Panc1 (cell line): ENCODE results near the gene CTDSP1. TPM values are rescaled to one million over a fixed set of nuclear protein-coding genes. Genes with fewer than 3 reads are reported as not detected.

Experiments used
- ATAC-seq: fragments of 200-7000 bp; cut with Tn5 transposase; 2 replicates; pipeline ENCODE4 v1.9.1; 2020; ENCODE audit warnings: mild to moderate bottlenecking, moderate library complexity
- BruUV-seq: library from RNA; stranded (reverse); fragments of 400-500 nt; replicated peaks from 2 replicates; lab custom pipeline; 2021; lab: Mats Ljungman, UMichigan
- CTCF ChIA-PET: fragments of 300-600 bp; sonication (Branson Sonifier 250); formaldehyde crosslinking; loops from one replicate; lab custom pipeline; 2022; ENCODE audit warnings: antibody characterized with exemption; lab: Charles Lee
- POLR2A ChIA-PET: fragments of 300-600 bp; sonication (Branson Sonifier 250); formaldehyde crosslinking; loops from one replicate; lab custom pipeline; 2022; ENCODE audit warnings: antibody characterized with exemption; lab: Charles Lee
- DNase-seq: peaks from one replicate; pipeline ENCODE4 v3.0.0-alpha.2; 2010; ENCODE audit warnings: low read depth, low spot score
- H3K27ac ChIP-seq: 2 replicates; pipeline ENCODE4 v1.5.1; 2011; ENCODE audit warnings: mild to moderate bottlenecking, low read length, inconsistent platforms
- H3K27me3 ChIP-seq: fragments of 200-500 bp; sonication (Bioruptor generic); 2 replicates; pipeline ENCODE4 v1.6.0; 2014; ENCODE audit warnings: low read length, inconsistent platforms; ENCODE audit not compliant: control insufficient read depth, insufficient read depth
- H3K36me3 ChIP-seq: fragments of 200-500 bp; sonication (Bioruptor generic); 2 replicates; pipeline ENCODE4 v1.5.1; 2014; ENCODE audit warnings: inconsistent platforms, mild to moderate bottlenecking, low read length, moderate library complexity; ENCODE audit not compliant: control insufficient read depth, insufficient read depth
- H3K4me1 ChIP-seq: 2 replicates; pipeline ENCODE4 v1.5.1; 2011; ENCODE audit warnings: inconsistent platforms, mild to moderate bottlenecking, low read length, moderate library complexity; ENCODE audit not compliant: control insufficient read depth, insufficient read depth
- H3K4me3 ChIP-seq, 2 experiments: 2 replicates each; pipeline ENCODE4 v1.5.1; 2011 to 2012; ENCODE audit warnings: low read depth in 2 of 2, low read length in 2 of 2, mild to moderate bottlenecking in 2 of 2, inconsistent platforms in 1 of 2, moderate library complexity in 1 of 2
- H3K9me3 ChIP-seq: fragments of 200-500 bp; sonication (Bioruptor generic); 2 replicates; pipeline ENCODE4 v1.5.1; 2014; ENCODE audit warnings: low read depth, mild to moderate bottlenecking, inconsistent platforms, low read length, moderate library complexity; ENCODE audit not compliant: control insufficient read depth, insufficient read depth
- POLR2AphosphoS5 ChIP-seq: IDR thresholded peaks from 2 replicates; pipeline ENCODE4 v1.6.1; 2012; ENCODE audit warnings: mild to moderate bottlenecking, low read depth, low read length, moderate library complexity
- SIN3A ChIP-seq: IDR thresholded peaks from 2 replicates; pipeline ENCODE4 v1.6.1; 2012; ENCODE audit warnings: low read depth, mild to moderate bottlenecking, low read length, moderate library complexity, borderline replicate concordance; ENCODE audit not compliant: insufficient read depth
- TCF7L2 ChIP-seq: IDR thresholded peaks from 2 replicates; pipeline ENCODE4 v1.6.1; 2011; ENCODE audit warnings: mild to moderate bottlenecking, low read depth, low read length, inconsistent platforms
- in situ Hi-C: cut with HindIII; loops from 2 replicates; pipeline ENCODE4 v1.10.0; 2016; ENCODE audit warnings: low sequenced_read_pairs, low pct_unique_long_range_greater_than_20kb
- intact Hi-C: fragments of 100-400 bp; cut with micrococcal nuclease; formaldehyde crosslinking; loops from one replicate; pipeline ENCODE4 v1.10.0; 2022; ENCODE audit not compliant: unreplicated experiment
- total RNA-seq: library from RNA; stranded (reverse); gene quantifications from one replicate; pipeline ENCODE4 v1.2.1, GENCODE V29; 2021; ENCODE audit not compliant: unreplicated experiment
- TF ChIP-seq, protein P1 (sequence below): fragments of 450-650 bp; IDR thresholded peaks from 2 replicates; pipeline ENCODE4 v1.5.1; 2017; ENCODE audit warnings: mild to moderate bottlenecking
- TF ChIP-seq, protein P2 (sequence below), 2 experiments: IDR thresholded peaks; 2 replicates each; pipeline ENCODE4 v1.6.1; 2011 to 2012; ENCODE audit warnings: low read depth in 2 of 2, control low read depth in 1 of 2, low read length in 1 of 2, mild to moderate bottlenecking in 1 of 2, moderate library complexity in 1 of 2; ENCODE audit not compliant: insufficient read depth in 1 of 2

CTDSP1 gene
- total RNA-seq, 1 experiment from 2014 or later: 128 TPM

DNA sequence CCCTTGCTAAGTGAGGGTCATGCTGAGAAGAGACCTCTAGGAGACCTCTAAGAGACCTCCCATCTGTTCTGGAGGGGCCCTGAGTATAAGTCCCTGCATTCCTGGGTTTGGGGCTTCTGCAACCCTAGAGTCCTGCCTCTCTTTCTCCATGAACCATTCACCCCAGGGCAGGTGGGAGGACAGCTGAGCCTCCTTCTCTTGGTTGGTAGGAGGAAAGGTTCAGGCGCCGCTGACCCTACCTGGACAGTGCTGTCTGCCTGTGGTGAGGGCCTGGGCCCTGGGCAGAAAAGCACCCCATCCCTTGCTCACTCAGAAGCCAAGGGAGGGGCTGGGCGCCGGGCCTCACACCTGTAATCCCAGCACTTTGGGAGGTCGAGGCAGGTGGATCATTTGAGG lies 18.7 kb downstream of the CTDSP1 start:
- Histone ChIP-seq H3K27me3 (no peaks in the 10 kb centered on the region), H3K4me1 (no peaks in the 10 kb centered on the region), H3K9me3 (no peaks in the 10 kb centered on the region), H3K36me3 (no peaks in the 10 kb centered on the region), H3K27ac (no peak overlapping the region), H3K4me3 (no peak overlapping the region)
- ATAC-seq (no peak), DNase-seq (no peak)
- POLR2A ChIA-PET: no interaction called here
- no TSS peak for BruUV-seq
- in situ Hi-C loops (no loop called here), intact Hi-C loops (no loop called here)
- CTCF ChIA-PET: no interaction called here
- TF ChIP-seq, protein P1, sequence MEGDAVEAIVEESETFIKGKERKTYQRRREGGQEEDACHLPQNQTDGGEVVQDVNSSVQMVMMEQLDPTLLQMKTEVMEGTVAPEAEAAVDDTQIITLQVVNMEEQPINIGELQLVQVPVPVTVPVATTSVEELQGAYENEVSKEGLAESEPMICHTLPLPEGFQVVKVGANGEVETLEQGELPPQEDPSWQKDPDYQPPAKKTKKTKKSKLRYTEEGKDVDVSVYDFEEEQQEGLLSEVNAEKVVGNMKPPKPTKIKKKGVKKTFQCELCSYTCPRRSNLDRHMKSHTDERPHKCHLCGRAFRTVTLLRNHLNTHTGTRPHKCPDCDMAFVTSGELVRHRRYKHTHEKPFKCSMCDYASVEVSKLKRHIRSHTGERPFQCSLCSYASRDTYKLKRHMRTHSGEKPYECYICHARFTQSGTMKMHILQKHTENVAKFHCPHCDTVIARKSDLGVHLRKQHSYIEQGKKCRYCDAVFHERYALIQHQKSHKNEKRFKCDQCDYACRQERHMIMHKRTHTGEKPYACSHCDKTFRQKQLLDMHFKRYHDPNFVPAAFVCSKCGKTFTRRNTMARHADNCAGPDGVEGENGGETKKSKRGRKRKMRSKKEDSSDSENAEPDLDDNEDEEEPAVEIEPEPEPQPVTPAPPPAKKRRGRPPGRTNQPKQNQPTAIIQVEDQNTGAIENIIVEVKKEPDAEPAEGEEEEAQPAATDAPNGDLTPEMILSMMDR: no peak
- no peak for TF ChIP-seq TCF7L2
- TF ChIP-seq POLR2AphosphoS5: no peak
- TF ChIP-seq SIN3A: no peak
- TF ChIP-seq, protein P2, sequence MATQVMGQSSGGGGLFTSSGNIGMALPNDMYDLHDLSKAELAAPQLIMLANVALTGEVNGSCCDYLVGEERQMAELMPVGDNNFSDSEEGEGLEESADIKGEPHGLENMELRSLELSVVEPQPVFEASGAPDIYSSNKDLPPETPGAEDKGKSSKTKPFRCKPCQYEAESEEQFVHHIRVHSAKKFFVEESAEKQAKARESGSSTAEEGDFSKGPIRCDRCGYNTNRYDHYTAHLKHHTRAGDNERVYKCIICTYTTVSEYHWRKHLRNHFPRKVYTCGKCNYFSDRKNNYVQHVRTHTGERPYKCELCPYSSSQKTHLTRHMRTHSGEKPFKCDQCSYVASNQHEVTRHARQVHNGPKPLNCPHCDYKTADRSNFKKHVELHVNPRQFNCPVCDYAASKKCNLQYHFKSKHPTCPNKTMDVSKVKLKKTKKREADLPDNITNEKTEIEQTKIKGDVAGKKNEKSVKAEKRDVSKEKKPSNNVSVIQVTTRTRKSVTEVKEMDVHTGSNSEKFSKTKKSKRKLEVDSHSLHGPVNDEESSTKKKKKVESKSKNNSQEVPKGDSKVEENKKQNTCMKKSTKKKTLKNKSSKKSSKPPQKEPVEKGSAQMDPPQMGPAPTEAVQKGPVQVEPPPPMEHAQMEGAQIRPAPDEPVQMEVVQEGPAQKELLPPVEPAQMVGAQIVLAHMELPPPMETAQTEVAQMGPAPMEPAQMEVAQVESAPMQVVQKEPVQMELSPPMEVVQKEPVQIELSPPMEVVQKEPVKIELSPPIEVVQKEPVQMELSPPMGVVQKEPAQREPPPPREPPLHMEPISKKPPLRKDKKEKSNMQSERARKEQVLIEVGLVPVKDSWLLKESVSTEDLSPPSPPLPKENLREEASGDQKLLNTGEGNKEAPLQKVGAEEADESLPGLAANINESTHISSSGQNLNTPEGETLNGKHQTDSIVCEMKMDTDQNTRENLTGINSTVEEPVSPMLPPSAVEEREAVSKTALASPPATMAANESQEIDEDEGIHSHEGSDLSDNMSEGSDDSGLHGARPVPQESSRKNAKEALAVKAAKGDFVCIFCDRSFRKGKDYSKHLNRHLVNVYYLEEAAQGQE (IDR thresholded peaks at IDR 0.05; ENCODE audit: insufficient read depth in 1 of 2, low read depth in 2 of 2, low read length in 1 of 2): no peak

DNA sequence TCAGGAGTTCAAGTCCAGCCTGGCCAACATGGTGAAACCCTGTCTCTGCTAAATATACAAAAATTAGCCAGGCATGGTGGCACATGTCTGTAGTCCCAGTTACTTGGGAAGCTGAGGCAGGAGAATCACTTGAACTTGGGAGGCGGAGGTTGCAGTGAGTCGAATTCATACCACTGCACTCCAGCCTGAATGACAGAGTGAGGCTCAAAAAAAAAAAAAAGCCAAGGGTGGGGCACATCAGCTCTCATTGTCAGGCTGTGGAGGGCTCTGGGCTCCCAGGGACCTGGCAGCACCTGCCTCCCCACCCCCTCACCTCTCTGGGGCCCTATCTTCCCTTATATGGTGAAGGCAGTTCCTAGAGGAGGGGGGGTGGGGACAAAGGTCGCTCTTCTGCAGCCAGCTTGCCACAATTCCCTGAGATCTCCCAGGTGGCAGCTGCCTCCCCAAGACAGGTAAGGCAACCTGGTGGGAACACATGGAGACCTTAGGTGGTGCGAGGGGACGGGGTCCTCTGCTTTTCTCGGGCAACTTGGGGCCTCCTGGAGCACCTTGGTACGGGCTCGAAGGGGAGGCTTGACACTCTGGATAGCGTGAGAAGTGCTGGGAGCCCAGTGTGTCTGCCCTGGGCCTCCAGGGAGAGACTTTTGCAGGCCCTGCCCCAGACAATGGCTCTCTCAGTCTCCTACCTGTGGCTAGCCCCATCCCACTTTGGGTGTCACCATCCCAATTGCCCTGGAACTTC lies 19.2 kb downstream of the CTDSP1 start, which contains the start of gene VIL1:
VIL1 (plus strand) TSS at position 407 of the 742 bp plus-strand sequence. CDS start 4,656 bp downstream, outside the sequence.
- H3K4me3 ChIP-seq: no peak within 1 kb of the TSS
- no peaks in the 10 kb centered on the region for H3K36me3 ChIP-seq
- intact Hi-C loops: no loop called here
- TF ChIP-seq SIN3A: no peak
- TF ChIP-seq TCF7L2: no peak
- TF ChIP-seq, protein P1: no peak
- TF ChIP-seq POLR2AphosphoS5: no peak
- TF ChIP-seq, protein P2 (IDR thresholded peaks at IDR 0.05; ENCODE audit: insufficient read depth in 1 of 2, low read depth in 2 of 2, low read length in 1 of 2): no peak
- ATAC-seq: 0 out of 2 replicates have a peak, but pooled peaks have one; percentile 42
- POLR2A ChIA-PET: no interaction called here
- BruUV-seq: no TSS peak
- no peaks in the 10 kb centered on the region for H3K27me3 ChIP-seq
- no peaks in the 10 kb centered on the region for H3K9me3 ChIP-seq
- CTCF ChIA-PET: no interaction called here
- no peak within 1 kb of the TSS for H3K27ac ChIP-seq
- H3K4me1 ChIP-seq: no peaks in the 10 kb centered on the region
- DNase-seq: no peak
- in situ Hi-C loops: no loop called here
